Skeletal muscle satellite cell (primary cell): ENCODE results near the gene HSBP1.

ENCODE experiments used
- H3K27me3 ChIP-seq: 2 replicates; pipeline ENCODE4 v1.7.0; 2013; ENCODE audit warnings: low read length; ENCODE audit not compliant: control insufficient read depth, insufficient read depth
- H3K36me3 ChIP-seq: 2 replicates; pipeline ENCODE4 v1.7.0; 2013; ENCODE audit warnings: mild to moderate bottlenecking, control low read depth, low read length; ENCODE audit not compliant: insufficient read depth
- H3K4me1 ChIP-seq: 2 replicates; pipeline ENCODE4 v1.7.0; 2013; ENCODE audit warnings: low read length; ENCODE audit not compliant: control insufficient read depth, insufficient read depth
- H3K4me2 ChIP-seq: 2 replicates; pipeline ENCODE4 v1.7.0; 2013; ENCODE audit warnings: mild to moderate bottlenecking, low read length
- H3K4me3 ChIP-seq: 2 replicates; pipeline ENCODE4 v1.7.0; 2013; ENCODE audit warnings: low read length
- H3K9ac ChIP-seq: 2 replicates; pipeline ENCODE4 v1.7.0; 2013; ENCODE audit warnings: mild to moderate bottlenecking, low read depth, low read length, moderate library complexity
- H3K9me3 ChIP-seq: replicated peaks from 2 replicates; pipeline ENCODE4 v1.7.0; 2013; ENCODE audit warnings: mild to moderate bottlenecking, control low read depth, low read length

The HSBP1 gene

DNA sequence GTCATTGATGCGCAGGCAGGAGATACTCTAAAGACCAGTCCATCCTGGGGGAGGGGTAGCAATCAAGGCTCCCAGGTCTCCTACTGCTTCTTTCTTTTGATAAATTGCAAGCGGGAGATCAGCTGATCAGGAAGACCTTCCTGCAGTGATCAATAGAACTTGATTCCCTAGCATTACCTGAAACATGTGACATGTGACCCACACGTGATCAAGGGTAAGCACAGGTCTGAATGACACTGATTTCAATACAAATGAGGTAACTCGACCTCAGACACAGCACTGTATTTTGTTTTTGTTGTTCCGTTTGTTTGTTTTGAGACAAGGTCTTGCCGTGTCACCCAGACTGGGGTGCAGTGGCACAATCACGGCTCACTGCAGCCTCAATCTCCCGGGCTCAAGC lies 51.5 kb downstream of the HSBP1 start:
- H3K27me3 ChIP-seq = peaks cover 46% of the 10 kb centered on the region
- H3K36me3 ChIP-seq = no peaks in the 10 kb centered on the region
- H3K4me2 ChIP-seq = no peak overlapping the region
- no peak overlapping the region for H3K4me3 ChIP-seq
- no peaks in the 10 kb centered on the region for H3K9me3 ChIP-seq
- no peak overlapping the region for H3K9ac ChIP-seq
- H3K4me1 ChIP-seq = no peaks in the 10 kb centered on the region

DNA sequence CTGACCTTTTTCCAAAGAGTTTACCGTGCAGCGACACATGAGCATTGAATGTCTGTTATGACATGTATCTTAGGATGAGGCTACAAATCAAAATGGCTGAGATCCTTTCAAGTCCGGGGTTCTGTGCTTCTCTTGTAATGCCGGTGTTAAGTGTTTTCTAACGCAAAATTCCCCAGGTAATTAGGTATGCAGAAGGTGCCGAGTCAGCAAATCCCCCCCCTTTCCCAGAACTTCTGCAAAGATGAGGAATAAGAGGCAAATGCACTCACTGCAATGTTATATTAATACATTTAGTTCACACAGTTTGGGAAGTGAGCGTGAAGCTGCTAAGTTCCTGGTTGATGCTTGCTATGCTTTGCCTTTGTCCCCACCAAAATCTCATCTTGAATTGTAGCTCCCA lies 54.9 kb downstream of the HSBP1 start:
- Histone ChIP-seq H3K27me3 (peaks cover 41% of the 10 kb centered on the region), H3K36me3 (no peaks in the 10 kb centered on the region), H3K9ac (no peak overlapping the region), H3K4me1 (no peaks in the 10 kb centered on the region), H3K9me3 (no peaks in the 10 kb centered on the region), H3K4me2 (no peak overlapping the region), H3K4me3 (no peak overlapping the region)

DNA sequence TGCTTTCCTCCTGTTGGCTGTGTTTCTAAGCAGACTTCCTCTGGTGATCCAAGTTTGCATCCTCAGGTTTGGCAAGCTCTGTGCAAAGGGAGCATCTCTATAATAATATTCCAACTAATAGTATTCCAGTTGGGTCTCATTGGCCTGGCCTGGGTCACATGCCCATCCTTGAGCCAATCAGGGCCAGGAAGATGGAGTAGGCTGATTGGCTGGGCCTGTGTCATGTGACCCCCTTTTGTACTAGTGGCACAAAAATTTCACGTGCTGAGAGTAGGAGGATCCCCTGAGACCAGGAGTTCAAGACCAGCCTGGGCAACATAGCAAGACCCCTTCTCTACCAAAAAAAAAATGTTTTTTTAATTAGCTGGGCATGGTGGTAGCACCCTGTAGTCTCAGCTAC lies 55.9 kb downstream of the HSBP1 start:
- peaks cover 33% of the 10 kb centered on the region for H3K27me3 ChIP-seq
- H3K4me2 ChIP-seq = no peak overlapping the region
- H3K36me3 ChIP-seq = no peaks in the 10 kb centered on the region
- no peaks in the 10 kb centered on the region for H3K9me3 ChIP-seq
- no peak overlapping the region for H3K9ac ChIP-seq
- no peak overlapping the region for H3K4me3 ChIP-seq
- H3K4me1 ChIP-seq = no peaks in the 10 kb centered on the region
